Stimulated activated CD8-positive, alpha-beta memory T cell treated with anti-CD3 and anti-CD28 coated beads, Interleukin-2, amount 100 ng/mL, for 1 hour (primary cell): ENCODE results near the gene FCRL5.

Source experiments
- DNase-seq, 2 donors: peaks; one replicate each; pipeline ENCODE4 v3.0.0-alpha.2; 2020; ENCODE audit warnings: low read depth in 2 of 2

FCRL5 gene

DNA sequence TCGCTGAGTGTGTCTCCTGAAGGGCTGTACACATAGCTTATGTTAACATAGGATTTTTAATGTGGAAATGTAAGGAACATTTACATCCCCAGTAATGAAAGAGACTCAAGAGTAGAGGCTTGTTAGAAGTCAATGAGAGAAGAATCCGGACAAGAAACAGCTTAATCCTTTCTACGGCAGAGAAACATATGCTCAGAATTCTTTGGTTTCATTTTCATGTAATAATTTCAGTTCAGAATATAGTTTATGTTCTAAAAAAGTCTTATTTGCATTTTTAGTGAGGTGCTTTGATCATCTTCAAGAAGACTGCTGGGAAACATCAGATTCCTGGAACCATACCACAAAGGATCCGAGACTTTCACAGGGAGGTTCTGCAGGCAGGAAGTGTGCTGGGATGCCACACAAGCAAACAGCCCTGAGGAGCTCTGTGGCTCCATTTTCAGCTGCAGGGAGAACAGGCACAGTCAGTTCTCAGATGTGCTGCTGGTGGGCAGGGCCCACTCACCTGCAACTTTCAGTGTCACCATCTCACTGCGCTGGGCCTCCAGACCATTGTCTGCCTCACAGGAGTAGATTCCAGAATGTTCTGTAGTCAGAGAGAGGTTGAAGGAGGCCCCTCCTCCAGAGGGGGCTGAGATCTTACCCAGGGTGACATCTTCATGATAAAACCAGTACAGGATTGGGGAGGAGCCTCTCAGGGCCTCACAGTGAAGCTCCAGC, 28.4 kb downstream of the FCRL5 start:
- DNase-seq: no peak

GRCh38 chr1:157521056-157521455, 31.3 kb downstream of the FCRL5 start:
- DNase-seq: no peak

GRCh38 chr1:157520386-157520935, 31.9 kb downstream of the FCRL5 start:
- DNase-seq: no peak

GRCh38 chr1:157519451-157519850, 32.9 kb downstream of the FCRL5 start:
- no peak for DNase-seq

GRCh38 chr1:157517016-157517415, 35.3 kb downstream of the FCRL5 start:
- DNase-seq: no peak

GRCh38 chr1:157515709-157516108, 36.6 kb downstream of the FCRL5 start:
- DNase-seq: no peak

- no peak for DNase-seq
These were observed 37.2 kb downstream of the FCRL5 start for GRCh38 chr1:157515141-157515540.

DNA sequence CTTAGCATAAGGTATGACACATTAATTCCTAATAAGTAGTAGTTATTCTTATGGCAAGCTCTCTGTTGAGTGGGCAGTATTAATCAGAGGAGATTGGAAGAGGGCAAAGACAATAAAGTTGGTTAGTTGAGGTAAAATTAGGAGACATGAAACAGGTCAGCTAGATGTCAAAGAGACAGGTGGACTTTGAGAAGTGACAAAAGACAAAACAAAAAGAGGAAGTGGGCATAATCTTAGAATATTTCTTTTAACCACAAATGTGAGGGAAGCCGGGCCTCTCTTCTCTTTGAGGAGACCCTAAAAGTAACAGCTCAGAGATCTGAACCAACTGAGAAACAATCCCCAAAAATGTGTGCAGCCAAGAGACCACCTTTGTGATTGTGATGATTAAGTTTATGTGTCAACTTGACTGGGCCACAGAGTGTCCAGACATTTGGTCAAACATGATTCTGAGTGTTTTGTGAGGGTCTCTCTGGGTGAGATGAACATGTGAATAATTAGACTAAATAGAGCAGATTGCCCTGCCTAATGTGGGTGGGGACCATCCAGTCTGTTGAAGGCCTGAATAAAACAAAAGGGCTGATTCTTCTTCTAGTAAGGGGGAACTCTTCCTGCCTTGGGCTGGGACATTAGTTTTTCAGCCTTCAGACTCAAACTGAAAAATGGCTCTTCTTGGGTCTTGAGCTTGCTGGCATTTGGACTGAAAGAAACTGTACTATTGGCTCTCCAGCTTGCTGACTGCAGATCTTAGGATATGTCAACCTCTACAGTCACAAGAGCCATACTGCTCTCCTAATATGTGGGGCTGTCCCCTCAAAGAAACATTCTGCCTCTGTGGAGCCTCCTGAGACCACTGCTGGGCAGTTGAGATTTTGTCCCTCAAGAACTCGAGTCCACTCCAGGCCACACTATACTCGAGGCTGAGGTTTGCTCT, 40.0 kb downstream of the FCRL5 start:
- no peak for DNase-seq

GRCh38 chr1:157509546-157510232, 42.6 kb downstream of the FCRL5 start:
- DNase-seq: no peak

GRCh38 chr1:157505481-157506272, 46.6 kb downstream of the FCRL5 start:
- no peak for DNase-seq

- DNase-seq: no peak
These were observed 47.7 kb downstream of the FCRL5 start for GRCh38 chr1:157504646-157505045.

DNA sequence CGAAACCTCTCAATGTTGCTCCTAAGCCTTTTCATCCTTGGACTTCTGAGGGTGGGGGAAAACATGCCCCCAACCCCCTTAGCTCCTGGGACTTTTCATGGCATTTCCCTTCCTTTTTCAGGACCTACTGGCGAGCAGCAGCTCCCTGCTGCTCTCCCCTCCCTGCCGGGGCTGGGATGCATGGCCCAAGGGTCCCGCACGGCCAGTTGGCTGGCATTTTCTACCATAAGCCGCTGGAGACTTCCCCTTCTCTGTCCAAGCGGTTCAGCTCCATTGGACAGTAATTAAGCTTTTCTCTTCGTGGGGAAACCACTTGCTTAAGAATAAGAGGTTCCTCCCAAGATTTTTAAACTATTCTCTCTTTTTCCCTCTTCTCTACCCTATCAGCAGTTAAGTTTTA, 52.8 kb downstream of the FCRL5 start:
- DNase-seq: no peak

DNA sequence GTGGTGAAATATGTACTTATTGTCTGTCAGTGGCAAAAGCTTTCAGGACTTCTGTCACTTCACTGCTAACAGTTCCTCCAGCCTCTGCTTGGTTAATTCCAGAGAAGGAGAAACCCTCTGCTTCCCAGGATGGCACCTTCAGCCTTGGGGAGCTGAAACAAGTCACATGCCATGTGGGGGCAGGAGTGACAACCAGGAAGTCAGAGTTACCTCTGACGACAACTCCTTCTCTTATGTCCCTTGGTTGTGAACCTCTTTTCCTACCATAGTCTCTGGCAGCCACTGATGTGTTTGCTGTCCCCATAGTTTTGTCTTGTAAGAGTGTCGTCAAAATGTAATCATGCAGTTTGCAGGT, 53.6 kb downstream of the FCRL5 start:
- DNase-seq: no peak

GRCh38 chr1:157497987-157498735, 54.2 kb downstream of the FCRL5 start:
- no peak for DNase-seq

- no peak for DNase-seq
These were observed 55.0 kb downstream of the FCRL5 start for GRCh38 chr1:157497284-157497683.

GRCh38 chr1:157496121-157496526, 56.2 kb downstream of the FCRL5 start:
- peak in 1 of 2 donors; percentile 13 for DNase-seq

- DNase-seq: no peak
These were observed 57.0 kb downstream of the FCRL5 start for GRCh38 chr1:157495285-157495684.

DNA sequence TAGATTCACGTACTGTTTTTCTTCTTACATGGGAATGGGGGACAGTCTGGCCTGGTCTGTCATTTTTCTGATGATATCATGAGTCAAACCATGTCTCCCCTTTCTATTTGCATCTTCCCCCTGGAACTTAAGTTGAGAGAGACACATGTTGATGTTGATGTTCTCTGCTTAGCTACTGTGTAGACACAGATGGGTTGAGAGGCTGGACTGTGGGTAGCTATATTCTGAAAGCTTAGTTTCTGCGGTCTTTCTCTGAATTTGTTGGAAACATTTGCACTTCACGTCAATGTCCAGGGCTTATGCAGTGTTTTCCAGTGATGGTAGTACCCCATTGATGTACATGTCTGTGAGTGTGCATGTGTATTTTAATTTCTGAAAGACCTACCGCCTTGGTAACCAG, 58.2 kb downstream of the FCRL5 start:
- DNase-seq: no peak

- peak in 1 of 2 donors; percentile 28 for DNase-seq
These were observed 61.7 kb downstream of the FCRL5 start for GRCh38 chr1:157490467-157491165.

DNA sequence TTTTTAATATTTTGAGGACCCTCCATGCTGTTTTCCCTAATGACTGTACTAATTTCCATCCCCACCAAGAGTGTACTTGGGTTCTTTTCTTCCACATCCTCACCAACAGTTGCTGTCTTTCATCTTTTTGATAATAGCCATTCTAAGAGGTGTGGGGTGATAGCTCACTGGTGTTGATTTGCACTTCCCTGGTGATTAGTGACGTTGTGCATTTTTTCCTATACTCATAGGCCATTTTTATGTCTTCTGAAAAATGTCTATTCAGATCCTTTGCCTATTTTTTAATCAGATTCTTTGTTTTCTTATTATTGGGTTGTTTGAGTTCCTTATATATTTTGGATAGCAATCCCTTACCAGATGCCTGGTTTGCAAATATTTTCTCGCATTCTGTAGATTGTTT, 64.2 kb downstream of the FCRL5 start:
- no peak for DNase-seq
